Heart right ventricle (tissue), 16 donors: Measurements from ENCODE around the gene PPP4R3B. TPM values are rescaled to one million over a fixed set of nuclear protein-coding genes. Genes with fewer than 3 reads are reported as not detected.

Experiments used
- ATAC-seq, 8 donors: fragments of 200-7000 bp; cut with Tn5 transposase; one replicate each; pipeline ENCODE4 v1.9.1; 2020; ENCODE audit warnings: mild to moderate bottlenecking in 8 of 8, moderate library complexity in 8 of 8, moderate number of reproducible peaks in 1 of 8
- DNase-seq, 2 donors: peaks; one replicate each; pipeline ENCODE4 v3.0.0-alpha.2; 2020
- H3K27ac ChIP-seq, 10 donors: fragments of 200-600 bp; sonication (generic) in 2 of 10; one replicate each; pipeline versions ENCODE4 v1.5.0 to v1.8.0; 2020 to 2022; ENCODE audit warnings: mild to moderate bottlenecking in 3 of 10
- H3K27me3 ChIP-seq, 7 donors: fragments of 200-600 bp; one replicate each; pipeline ENCODE4 v1.8.0; 2021 to 2022; ENCODE audit warnings: mild to moderate bottlenecking in 2 of 7
- H3K36me3 ChIP-seq, 9 donors: fragments of 200-600 bp; sonication (generic) in 1 of 9; one replicate each; pipeline versions ENCODE4 v1.5.0 to v1.8.0; 2020 to 2022; ENCODE audit warnings: mild to moderate bottlenecking in 2 of 9
- H3K4me1 ChIP-seq, 9 donors: fragments of 200-600 bp; sonication (generic) in 1 of 9; one replicate each; pipeline versions ENCODE4 v1.5.0 to v1.8.0; 2020 to 2022; ENCODE audit warnings: mild to moderate bottlenecking in 4 of 9
- H3K4me3 ChIP-seq, 10 donors: fragments of 200-600 bp; sonication (generic) in 2 of 10; one replicate each; pipeline versions ENCODE4 v1.5.0 to v1.8.0; 2020 to 2022; ENCODE audit warnings: mild to moderate bottlenecking in 7 of 10, moderate library complexity in 2 of 10
- H3K9me3 ChIP-seq, 11 donors: fragments of 200-600 bp in 10 of 11; sonication (generic) in 2 of 11; one replicate each; pipeline versions ENCODE4 v1.5.0 to v1.8.0; 2013 to 2022; ENCODE audit warnings: mild to moderate bottlenecking in 2 of 11, control low read depth in 1 of 11, moderate library complexity in 1 of 11
- WGBS, 2 donors: extraction: QIAGEN DNeasy Blood & Tissue Kit; methylation state at CpG; one replicate each; pipeline ENCODE4 v1.1.7; 2013; ENCODE audit warnings: inconsistent platforms in 1 of 2; 5-methylcytosine and 5-hydroxymethylcytosine counted together
- intact Hi-C, 10 donors: fragments of 100-400 bp; cut with DNase I; formaldehyde crosslinking; loops; one replicate each; pipeline versions ENCODE4 v1.11.1 to v1.14.2; 2022
- polyA plus RNA-seq, 2 donors: library from polyadenylated mRNA; stranded (reverse); fragments of 200-250 nt; gene quantifications; one replicate each; pipeline ENCODE4 v1.2.3, GENCODE V29; 2013
- total RNA-seq, 10 donors: library from RNA; stranded (reverse); fragmentation: NEBNext Ultra II Directional in 3 of 10; extraction: Animal tissue kit (Norgen Biotek cat#: 25700) in 3 of 10; gene quantifications; one replicate each; pipeline versions ENCODE4 v1.2.1 to v1.2.4, GENCODE V29; 2021 to 2023
- TF ChIP-seq, protein P1 (sequence below), 9 donors: fragments of 200-600 bp; sonication (generic) in 2 of 9; IDR thresholded peaks; one replicate each; pipeline versions ENCODE4 v1.5.0 to v1.8.0; 2021 to 2022; ENCODE audit warnings: antibody characterized with exemption in 9 of 9, mild to moderate bottlenecking in 5 of 9, moderate library complexity in 1 of 9
- donor health status: Arrhythmogenic right ventricular cardiomyopathy.
- donor health status: ischemic (EF 13 %, LVEDD 7.1; RV severe dilation, severe dysfunction).
- donor health status: healthy with polysubstance abuse.
- donor health status: DM: no; HTN: yes; CAD: no.
- donor health status: DM: no; HTN: no; CAD: no.
- donor health status: ischemic (EF 25% LVEDD 6.9; RV normal size, moderate dysfunction).
- donor health status: ischemic (EF 25% LVEDD 5.7; RV mildly dilated, moderate dysfunction).
- donor health status: healthy.
- donor health status: DM: yes; HTN: yes; CAD: no.
- donor health status: Ischemic cardiomyopathy.
- donor health status: ischemic (EF 35%, LVEDD 5.7; RV mildly dilated, moderate dysfunction).
- donor health status: nonischemic (EF 11% LVEDD 7.7; RV severe dilation, severe dysfunction).
- donor health status: DM: yes; HTN: yes; CAD: no.
- donor health status: PGD.
- donor health status: ischemic (EF 29% LVEDD 5.4; RV normal size, mild dysfunction).
- donor health status: nonischemic (EF 23%, LVEDD 6.1; RV moderate dilation, normal function).

Gene PPP4R3B
- total and polyA plus RNA-seq, 12 donors: 10.9 to 29.0 (median 24.6) TPM

- Histone ChIP-seq H3K27me3 (no peaks in the 10 kb centered on the region), H3K27ac (peak overlapping the region; percentile 66 to 100 (median 96)), H3K4me1 (peaks cover 13 to 72% (median 42%) of the 10 kb centered on the region in 9 donors), H3K4me3 (peak overlapping the region; percentile 64 to 99 (median 86)), H3K36me3 (peaks cover 0 to 44% (median 11%) of the 10 kb centered on the region in 9 donors), H3K9me3 (no peaks in the 10 kb centered on the region)
- intact Hi-C loops: loop anchor here in 5 of 10 donors (5.0 to 10.0 kb wide), 6 partner anchors 94 to 384 kb away; partner anchors contain the start of genes CCDC88A (in 2 of the 5), CFAP36 (in 2 of the 5), CLHC1 (in 1 of the 5) and RPS27A (in 1 of the 5)
- TF ChIP-seq, protein P1, sequence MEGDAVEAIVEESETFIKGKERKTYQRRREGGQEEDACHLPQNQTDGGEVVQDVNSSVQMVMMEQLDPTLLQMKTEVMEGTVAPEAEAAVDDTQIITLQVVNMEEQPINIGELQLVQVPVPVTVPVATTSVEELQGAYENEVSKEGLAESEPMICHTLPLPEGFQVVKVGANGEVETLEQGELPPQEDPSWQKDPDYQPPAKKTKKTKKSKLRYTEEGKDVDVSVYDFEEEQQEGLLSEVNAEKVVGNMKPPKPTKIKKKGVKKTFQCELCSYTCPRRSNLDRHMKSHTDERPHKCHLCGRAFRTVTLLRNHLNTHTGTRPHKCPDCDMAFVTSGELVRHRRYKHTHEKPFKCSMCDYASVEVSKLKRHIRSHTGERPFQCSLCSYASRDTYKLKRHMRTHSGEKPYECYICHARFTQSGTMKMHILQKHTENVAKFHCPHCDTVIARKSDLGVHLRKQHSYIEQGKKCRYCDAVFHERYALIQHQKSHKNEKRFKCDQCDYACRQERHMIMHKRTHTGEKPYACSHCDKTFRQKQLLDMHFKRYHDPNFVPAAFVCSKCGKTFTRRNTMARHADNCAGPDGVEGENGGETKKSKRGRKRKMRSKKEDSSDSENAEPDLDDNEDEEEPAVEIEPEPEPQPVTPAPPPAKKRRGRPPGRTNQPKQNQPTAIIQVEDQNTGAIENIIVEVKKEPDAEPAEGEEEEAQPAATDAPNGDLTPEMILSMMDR (IDR thresholded peaks at IDR 0.05): no peak
- ATAC-seq (peak; percentile 14 to 48 (median 33)), DNase-seq (peak; percentile 30 to 56)
- WGBS, 2 donors: 0 to 1% methylated on average over 32 of the region's 32 CpGs
These were observed 1.0 kb upstream of the PPP4R3B start for GRCh38 chr2:55618275-55619055.

GRCh38 chr2:55618025-55618274 lies 528 bp upstream of the PPP4R3B start:
- H3K4me3 ChIP-seq: peak overlapping the region; percentile 64 to 99 (median 86)
- H3K27me3 ChIP-seq: no peaks in the 10 kb centered on the region
- H3K36me3 ChIP-seq: peaks cover 0 to 45% (median 11%) of the 10 kb centered on the region in 9 donors
- WGBS, 2 donors: 0 to 1% methylated on average over 10 of the region's 10 CpGs
- H3K9me3 ChIP-seq: no peaks in the 10 kb centered on the region
- peak in 2 of 8 donors; percentile 0 to 5 for ATAC-seq
- TF ChIP-seq, protein P1 (IDR thresholded peaks at IDR 0.05): no peak
- no peak for DNase-seq
- intact Hi-C loops: loop anchor here in 5 of 10 donors (5.0 to 10.0 kb wide), 6 partner anchors 93 to 383 kb away; partner anchors contain the start of genes CCDC88A (in 2 of the 5), CFAP36 (in 2 of the 5), CLHC1 (in 1 of the 5) and RPS27A (in 1 of the 5)
- peak overlapping the region; percentile 66 to 100 (median 96) for H3K27ac ChIP-seq
- H3K4me1 ChIP-seq: peaks cover 13 to 66% (median 42%) of the 10 kb centered on the region in 9 donors

DNA sequence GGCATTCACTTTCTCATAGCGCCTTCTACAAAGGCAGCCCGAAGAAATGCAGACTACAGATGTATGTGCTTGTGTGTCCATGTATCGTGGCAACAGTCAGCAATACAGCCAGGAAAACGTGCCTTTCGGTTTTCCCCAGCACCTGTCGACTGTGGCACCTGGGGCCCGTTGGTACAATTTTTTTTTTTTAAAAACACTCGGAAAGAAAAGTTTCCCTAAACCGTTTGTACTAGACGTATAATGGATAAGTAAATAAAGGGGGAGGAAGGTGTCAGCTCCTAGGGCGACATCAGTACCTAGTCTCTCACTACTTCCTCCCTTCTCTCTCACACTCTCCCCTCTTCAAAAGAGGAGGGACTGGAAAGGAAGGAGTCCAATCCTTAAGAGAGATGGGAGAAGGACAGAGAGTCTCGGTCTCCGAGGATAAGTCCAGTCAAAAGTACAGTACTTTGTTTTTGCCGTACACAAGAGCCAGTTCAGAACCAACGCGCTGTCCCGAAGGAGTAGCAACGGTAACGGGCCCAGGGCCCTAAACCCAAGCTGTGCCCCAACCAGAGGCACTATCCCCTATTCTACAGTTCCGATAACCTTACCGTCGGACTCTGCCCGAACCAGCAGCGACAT lies 759 bp downstream of the PPP4R3B start:
- TF ChIP-seq, protein P1 (IDR thresholded peaks at IDR 0.05): no peak
- DNase-seq (no peak), ATAC-seq (peak in 7 of 8 donors; percentile 2 to 10 (median 5))
- Histone ChIP-seq H3K4me3 (peak overlapping the region; percentile 80 to 99 (median 90)), H3K4me1 (peaks cover 13 to 55% (median 38%) of the 10 kb centered on the region in 9 donors), H3K36me3 (peaks cover 0 to 51% (median 11%) of the 10 kb centered on the region in 9 donors), H3K9me3 (no peaks in the 10 kb centered on the region), H3K27ac (peak overlapping the region; percentile 89 to 100 (median 96)), H3K27me3 (no peaks in the 10 kb centered on the region)
- intact Hi-C loops: loop anchor here in 5 of 10 donors (1.0 to 10.0 kb wide), 8 partner anchors 92 to 382 kb away; partner anchors contain the start of genes CCDC88A (in 3 of the 5), CFAP36 (in 3 of the 5), CLHC1 (in 1 of the 5) and RPS27A (in 1 of the 5)
- 0% methylated on average over 24 of the region's 24 CpGs for WGBS, 2 donors

GRCh38 chr2:55611997-55612396 lies 5.4 kb downstream of the PPP4R3B start:
- intact Hi-C loops: loop anchor here in 4 of 10 donors (10.0 kb wide), 4 partner anchors 87 to 377 kb away; partner anchors contain the start of genes CFAP36 (in 1 of the 4), CLHC1 (in 1 of the 4) and RPS27A (in 1 of the 4)
- TF ChIP-seq, protein P1 (IDR thresholded peaks at IDR 0.05): no peak
- DNase-seq: no peak
- H3K9me3 ChIP-seq: no peaks in the 10 kb centered on the region
- H3K36me3 ChIP-seq: peaks cover 0 to 55% (median 11%) of the 10 kb centered on the region in 9 donors
- H3K4me1 ChIP-seq: peaks cover 2 to 64% (median 40%) of the 10 kb centered on the region in 9 donors
- H3K27me3 ChIP-seq: no peaks in the 10 kb centered on the region
- no peak overlapping the region for H3K27ac ChIP-seq
- ATAC-seq: no peak
- WGBS, 2 donors: 96 to 98% methylated on average over 1 of the region's 1 CpG
- H3K4me3 ChIP-seq: no peak overlapping the region
